Measurements from ENCODE around the gene SEC61B.

GRCh38 chr9:99274016-99274415 is 51.9 kb downstream of the SEC61B start:
- TF ChIP-seq CTCF (IDR thresholded peaks at IDR 0.05) (no peak), POLR2A (IDR thresholded peaks at IDR 0.05) (no peak)
